VCaP (cell line): Measurements from ENCODE around the gene GNB3.

Experiments used
- H3K27ac ChIP-seq: fragments of 450-650 bp; 2 replicates; pipeline ENCODE4 v1.5.1; 2017
- TF ChIP-seq, protein P1 (sequence below): fragments of 450-650 bp; conservative IDR thresholded peaks from 2 replicates; pipeline ENCODE4 v1.5.1; 2017; ENCODE audit warnings: mild to moderate bottlenecking, moderate library complexity

The GNB3 gene

DNA sequence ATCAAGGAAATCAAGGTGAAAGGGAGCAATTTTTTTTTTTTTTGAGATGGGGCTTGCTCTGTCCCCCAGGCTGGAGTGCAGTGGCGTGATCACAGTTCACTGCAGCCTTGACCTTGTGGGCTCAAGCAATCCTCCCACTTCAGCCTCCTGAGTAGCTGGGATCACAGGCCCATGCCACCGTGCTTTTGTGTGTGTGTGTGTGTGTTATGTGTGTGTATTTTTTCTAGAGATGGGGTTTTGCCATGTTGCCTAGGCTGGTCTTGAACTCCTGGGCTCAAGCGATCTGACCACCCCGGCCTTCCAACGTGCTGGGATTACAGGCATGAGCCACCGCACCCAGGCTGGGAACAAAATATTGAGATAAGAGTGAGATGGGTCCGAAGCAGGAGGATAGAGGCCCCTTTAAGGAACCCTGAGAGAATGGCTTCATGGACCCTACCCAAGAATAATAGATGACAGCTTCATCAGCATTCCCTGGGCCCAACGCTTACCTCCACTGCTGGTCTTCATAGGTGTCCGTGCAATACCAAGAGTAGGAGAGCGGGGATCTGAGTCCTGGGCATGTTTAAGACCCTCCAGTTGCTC, 9.3 kb downstream of the GNB3 start:
- peak overlapping the region; percentile 87; the same call in 1 of the 2 replicates for H3K27ac ChIP-seq
- TF ChIP-seq, protein P1, sequence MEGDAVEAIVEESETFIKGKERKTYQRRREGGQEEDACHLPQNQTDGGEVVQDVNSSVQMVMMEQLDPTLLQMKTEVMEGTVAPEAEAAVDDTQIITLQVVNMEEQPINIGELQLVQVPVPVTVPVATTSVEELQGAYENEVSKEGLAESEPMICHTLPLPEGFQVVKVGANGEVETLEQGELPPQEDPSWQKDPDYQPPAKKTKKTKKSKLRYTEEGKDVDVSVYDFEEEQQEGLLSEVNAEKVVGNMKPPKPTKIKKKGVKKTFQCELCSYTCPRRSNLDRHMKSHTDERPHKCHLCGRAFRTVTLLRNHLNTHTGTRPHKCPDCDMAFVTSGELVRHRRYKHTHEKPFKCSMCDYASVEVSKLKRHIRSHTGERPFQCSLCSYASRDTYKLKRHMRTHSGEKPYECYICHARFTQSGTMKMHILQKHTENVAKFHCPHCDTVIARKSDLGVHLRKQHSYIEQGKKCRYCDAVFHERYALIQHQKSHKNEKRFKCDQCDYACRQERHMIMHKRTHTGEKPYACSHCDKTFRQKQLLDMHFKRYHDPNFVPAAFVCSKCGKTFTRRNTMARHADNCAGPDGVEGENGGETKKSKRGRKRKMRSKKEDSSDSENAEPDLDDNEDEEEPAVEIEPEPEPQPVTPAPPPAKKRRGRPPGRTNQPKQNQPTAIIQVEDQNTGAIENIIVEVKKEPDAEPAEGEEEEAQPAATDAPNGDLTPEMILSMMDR = no peak

DNA sequence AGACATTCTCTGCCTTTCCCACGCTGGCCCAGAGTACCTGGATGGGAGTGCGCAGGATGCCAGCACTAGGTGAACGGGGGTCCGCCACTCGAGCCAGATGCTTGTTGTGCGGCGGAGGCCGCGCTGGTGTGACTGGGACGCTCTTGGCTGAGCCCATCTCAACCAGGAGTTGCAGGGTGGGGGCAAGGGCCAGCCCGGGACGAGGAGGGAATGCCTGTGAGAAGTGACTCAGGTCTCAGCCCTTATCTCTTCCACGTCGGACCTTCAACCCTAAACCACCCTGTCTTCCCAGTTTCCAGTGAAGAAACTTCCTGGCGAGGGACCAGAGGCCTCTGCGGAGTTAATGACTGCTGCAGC, 10.0 kb downstream of the GNB3 start:
- TF ChIP-seq, protein P1 = no peak
- peak overlapping the region; percentile 87 for H3K27ac ChIP-seq

DNA sequence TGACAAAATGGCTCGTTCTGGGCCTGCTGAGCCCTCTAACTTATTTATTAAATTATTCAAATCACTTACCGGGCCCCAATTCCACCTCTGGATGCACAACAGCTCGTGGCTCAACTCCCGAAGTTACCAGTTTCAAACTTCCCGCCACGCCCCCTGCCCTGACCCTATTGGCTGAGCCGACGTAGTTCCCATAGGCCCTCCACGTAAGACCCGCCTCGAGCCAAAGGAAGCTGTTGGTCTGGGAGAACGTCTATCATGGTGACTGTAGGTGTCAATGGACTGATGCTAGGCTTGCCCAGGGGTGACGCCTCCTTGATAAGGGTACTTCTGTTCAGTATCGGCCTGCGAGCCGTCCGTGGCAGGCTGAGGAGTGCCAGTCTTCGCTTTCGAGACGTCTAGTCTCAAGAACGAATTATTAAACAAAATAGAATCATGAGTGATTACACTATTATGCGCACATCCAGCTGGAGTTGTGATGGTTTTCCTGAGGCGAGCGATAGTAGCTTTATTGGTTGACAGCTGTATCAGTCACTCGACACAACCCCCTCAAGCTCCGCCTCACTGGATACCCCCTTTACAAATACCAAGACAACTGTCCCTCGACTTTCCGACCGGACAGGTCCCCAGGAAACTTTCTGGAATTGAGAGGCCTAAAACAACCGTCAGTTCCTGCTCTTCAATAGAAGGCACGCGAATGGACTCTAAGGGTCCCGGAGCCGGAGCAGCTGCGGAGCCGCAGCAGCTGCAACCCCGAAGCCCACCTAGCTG, 10.6 kb downstream of the GNB3 start, which contains the start of gene CDCA3:
Gene CDCA3, minus strand, starts transcription at position 134 of the 768 bp plus-strand sequence. CDS start 334 bp downstream, outside the sequence.
- TF ChIP-seq, protein P1 = no peak

DNA sequence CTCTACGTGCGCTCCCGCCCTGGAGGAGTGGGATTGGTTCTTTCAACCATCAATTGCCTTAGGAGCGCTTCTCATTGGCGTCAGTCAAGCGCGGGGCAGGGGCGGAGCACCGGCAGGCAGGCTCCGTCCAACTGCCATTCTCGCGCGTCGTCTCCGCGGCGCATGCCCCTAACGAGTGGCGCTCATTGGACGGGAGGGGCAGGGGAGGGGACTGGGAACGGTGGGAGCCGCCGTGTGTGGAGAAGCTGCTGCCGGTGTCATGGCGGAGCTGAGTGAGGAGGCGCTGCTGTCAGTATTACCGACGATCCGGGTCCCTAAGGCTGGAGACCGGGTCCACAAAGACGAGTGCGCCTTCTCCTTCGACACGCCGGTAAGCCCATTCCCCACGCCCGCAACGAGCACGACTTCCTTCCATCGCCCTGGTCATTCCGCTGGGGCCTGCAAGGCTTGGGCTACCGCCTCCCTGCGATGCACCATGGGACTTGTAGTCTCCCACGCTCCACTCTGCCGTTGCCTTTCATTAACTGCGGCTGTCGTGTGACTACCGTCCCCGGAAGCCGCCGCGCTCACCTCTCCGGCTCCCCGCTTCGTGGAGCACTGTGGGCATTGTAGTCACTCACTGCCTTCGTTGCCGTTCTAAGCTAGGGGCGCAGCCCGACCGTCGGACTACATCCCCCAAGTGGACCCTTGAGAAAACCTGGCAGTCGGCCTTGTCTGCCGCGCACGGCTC, 11.4 kb downstream of the GNB3 start, which contains the start of gene USP5:
Gene USP5, plus strand, starts transcription at position 230 of the 730 bp plus-strand sequence. Its CDS starts 30 bp downstream, at position 260.
- peak within 1 kb of the TSS; percentile 87 for H3K27ac ChIP-seq
- TF ChIP-seq, protein P1 = no peak

More for the DNA sequence above, 10.6 kb downstream of the GNB3 start, which contains the start of gene CDCA3:
- H3K27ac ChIP-seq = peak within 1 kb of the TSS; percentile 87

DNA sequence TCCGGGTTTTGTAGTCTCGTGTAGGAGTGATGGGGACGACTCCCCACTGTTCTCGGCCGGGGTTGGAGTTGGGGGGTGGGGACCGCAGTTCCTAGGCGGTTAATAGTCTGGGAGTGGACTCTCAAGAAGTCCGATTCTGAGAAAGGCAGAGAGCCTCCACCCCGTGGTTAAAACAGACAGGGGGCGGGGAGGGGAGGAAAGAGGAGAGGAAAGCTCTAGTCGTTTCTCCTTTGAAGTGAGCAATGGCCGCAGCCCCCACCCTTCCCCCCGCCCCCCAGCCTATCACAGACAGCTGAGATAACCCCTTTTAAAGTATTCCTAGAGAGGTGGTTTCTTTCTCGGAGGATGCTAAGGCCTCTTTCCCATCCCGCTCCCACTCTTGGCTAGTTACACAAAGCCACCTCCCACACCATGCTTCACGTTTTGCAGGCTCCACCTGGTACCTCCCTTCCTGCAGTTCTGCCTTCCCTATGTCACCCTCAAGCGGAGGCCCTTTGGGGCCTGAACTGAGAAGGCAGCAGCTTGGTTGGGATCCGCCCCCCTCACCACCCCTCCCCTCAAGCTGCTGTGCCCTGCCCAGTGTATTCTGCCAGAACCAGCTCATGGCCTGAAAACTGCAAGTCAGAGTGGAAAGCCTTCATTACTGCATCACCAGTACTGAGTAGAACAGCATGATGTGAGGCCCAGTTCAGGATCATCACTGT, 12.1 kb downstream of the GNB3 start:
- H3K27ac ChIP-seq = peak overlapping the region; percentile 87
- TF ChIP-seq, protein P1 = no peak

DNA sequence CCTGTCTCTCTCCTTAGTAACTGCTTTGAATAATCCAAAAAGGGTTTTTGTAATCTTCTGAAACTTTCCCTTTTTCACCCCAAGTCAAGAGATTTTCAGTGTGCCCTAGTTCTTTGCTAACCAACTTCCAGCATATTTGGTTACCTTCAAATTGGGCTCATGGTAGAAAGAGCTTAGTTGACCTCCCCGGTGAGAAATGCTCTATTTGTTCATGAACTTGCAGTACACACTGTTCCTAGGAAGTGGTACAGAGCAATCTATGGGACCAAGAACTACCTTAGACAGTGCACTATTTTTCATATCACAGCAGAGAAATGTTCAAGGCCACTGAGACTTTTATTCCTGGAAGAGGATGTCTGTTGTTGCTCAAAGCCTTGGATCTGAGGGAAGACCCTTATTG, 12.9 kb downstream of the GNB3 start:
- TF ChIP-seq, protein P1 = no peak
- peak overlapping the region; percentile 87 for H3K27ac ChIP-seq
